NCI-H1417 (cell line): Measurements from ENCODE around the gene TMPRSS15.

Source experiments
- DNase-seq, 3 experiments: peaks; one replicate each; lab custom pipeline; 2025; lab: John Stamatoyannopoulos, UW

TMPRSS15 gene

GRCh38 chr21:18244671-18245463 lies 158.7 kb downstream of the TMPRSS15 start, which contains the start of gene CHODL:
Gene CHODL (plus strand): TSS chr21:18244833. CDS start chr21:18245224, 391 bp downstream.
- DNase-seq: peak in 1 of 3 experiments; percentile 82

DNA sequence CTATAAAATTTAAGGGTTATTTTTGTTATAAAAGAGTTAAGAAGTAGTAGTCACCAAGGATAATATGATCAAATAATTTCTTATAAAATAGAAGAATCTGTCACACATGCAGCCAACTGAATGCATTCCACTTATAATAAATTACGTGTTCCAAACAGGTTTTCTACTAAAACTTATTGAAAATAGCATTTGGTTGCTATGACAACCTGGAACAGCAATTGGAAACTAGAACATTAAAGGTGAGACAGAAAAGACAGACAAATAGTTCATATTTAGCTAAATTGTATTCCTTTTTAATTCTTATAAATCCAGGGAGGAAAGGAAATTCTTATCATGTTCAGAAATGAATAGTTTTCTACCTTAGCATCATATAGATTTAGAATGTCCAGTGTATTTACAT lies 168.0 kb downstream of the TMPRSS15 start:
- DNase-seq: no peak

- DNase-seq: no peak
Observed at GRCh38 chr21:18228060-18228739, 175.4 kb downstream of the TMPRSS15 start.

GRCh38 chr21:18222346-18222745 lies 181.2 kb downstream of the TMPRSS15 start:
- no peak for DNase-seq

DNA sequence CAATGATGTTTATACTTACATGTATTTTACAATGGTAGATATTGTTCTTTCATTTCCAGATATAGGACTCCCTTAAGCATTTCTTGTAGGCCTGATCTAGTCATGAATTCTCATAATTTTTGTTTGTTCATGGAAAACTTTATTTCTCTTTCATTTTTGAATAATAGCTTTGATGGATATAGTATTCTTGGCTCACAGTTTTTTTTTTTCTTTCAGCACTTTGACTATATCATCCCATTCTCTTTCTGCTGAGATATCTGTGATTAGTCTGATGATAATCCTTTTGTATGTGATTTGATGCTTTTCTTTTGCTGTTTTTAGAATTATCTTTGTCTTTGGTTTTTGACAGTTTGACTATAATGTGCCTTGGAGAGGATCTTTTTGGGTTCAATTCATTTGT lies 183.1 kb downstream of the TMPRSS15 start:
- DNase-seq: no peak
